OCI-LY3 (cell line): ENCODE results near the gene PRM1.

ENCODE experiments used
- EZH2phosphoT487 ChIP-seq: fragments of 200-600 bp; shearing (Covaris generic); IDR thresholded peaks from 2 replicates; pipeline ENCODE4 v1.6.1; 2018; ENCODE audit warnings: antibody characterized with exemption, mixed run types, low read depth
- TF ChIP-seq, protein P1 (sequence below): fragments of 200-600, 300-600 bp; sonication (generic); IDR thresholded peaks from 2 replicates; pipeline ENCODE4 v1.5.1; 2014; ENCODE audit warnings: antibody characterized with exemption, low read length, low read depth

- TF ChIP-seq, protein P1, sequence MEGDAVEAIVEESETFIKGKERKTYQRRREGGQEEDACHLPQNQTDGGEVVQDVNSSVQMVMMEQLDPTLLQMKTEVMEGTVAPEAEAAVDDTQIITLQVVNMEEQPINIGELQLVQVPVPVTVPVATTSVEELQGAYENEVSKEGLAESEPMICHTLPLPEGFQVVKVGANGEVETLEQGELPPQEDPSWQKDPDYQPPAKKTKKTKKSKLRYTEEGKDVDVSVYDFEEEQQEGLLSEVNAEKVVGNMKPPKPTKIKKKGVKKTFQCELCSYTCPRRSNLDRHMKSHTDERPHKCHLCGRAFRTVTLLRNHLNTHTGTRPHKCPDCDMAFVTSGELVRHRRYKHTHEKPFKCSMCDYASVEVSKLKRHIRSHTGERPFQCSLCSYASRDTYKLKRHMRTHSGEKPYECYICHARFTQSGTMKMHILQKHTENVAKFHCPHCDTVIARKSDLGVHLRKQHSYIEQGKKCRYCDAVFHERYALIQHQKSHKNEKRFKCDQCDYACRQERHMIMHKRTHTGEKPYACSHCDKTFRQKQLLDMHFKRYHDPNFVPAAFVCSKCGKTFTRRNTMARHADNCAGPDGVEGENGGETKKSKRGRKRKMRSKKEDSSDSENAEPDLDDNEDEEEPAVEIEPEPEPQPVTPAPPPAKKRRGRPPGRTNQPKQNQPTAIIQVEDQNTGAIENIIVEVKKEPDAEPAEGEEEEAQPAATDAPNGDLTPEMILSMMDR: no peak
- TF ChIP-seq EZH2phosphoT487: no peak
Measured at GRCh38 chr16:11258553-11259492, 22.3 kb downstream of the PRM1 start.
